ENCODE measurements around the gene FBN2.

- TF ChIP-seq NFIC (IDR thresholded peaks at IDR 0.05) (no peak), TBP (optimal IDR thresholded peaks at IDR 0.05; ENCODE audit: low read depth, low read length) (no peak), RBM17 (IDR thresholded peaks at IDR 0.05; ENCODE audit: borderline replicate concordance, low read depth, low read length) (no peak)
- TF ChIP-seq, protein P1, sequence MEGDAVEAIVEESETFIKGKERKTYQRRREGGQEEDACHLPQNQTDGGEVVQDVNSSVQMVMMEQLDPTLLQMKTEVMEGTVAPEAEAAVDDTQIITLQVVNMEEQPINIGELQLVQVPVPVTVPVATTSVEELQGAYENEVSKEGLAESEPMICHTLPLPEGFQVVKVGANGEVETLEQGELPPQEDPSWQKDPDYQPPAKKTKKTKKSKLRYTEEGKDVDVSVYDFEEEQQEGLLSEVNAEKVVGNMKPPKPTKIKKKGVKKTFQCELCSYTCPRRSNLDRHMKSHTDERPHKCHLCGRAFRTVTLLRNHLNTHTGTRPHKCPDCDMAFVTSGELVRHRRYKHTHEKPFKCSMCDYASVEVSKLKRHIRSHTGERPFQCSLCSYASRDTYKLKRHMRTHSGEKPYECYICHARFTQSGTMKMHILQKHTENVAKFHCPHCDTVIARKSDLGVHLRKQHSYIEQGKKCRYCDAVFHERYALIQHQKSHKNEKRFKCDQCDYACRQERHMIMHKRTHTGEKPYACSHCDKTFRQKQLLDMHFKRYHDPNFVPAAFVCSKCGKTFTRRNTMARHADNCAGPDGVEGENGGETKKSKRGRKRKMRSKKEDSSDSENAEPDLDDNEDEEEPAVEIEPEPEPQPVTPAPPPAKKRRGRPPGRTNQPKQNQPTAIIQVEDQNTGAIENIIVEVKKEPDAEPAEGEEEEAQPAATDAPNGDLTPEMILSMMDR (IDR thresholded peaks at IDR 0.05 in 2 of 3, conservative IDR thresholded peaks at IDR 0.05 in 1 of 3; ENCODE audit: insufficient read depth in 2 of 3, low read depth in 1 of 3, low read length in 3 of 3) = no peak
These were observed 59.4 kb downstream of the FBN2 start for GRCh38 chr5:128478386-128479368.
